Right atrium auricular region (tissue), 2 donors: Measurements from ENCODE around the gene DLG2. TPM values are rescaled to one million over a fixed set of nuclear protein-coding genes. Genes with fewer than 3 reads are reported as not detected.

ENCODE experiments used
- DNase-seq: peaks from one replicate; pipeline ENCODE4 v3.0.0-alpha.2; 2019; ENCODE audit warnings: low spot score
- H3K27ac ChIP-seq, 2 donors: fragments of 200-600 bp; sonication (generic); 1 replicate in 1 of 2; 2 replicates in 1 of 2; pipeline ENCODE4 v1.5.1; 2016 to 2019
- H3K27me3 ChIP-seq, 2 donors: fragments of 200-600 bp; sonication (generic); one replicate each; pipeline versions ENCODE4 v1.5.1 to v1.6.0; 2017 to 2019
- H3K36me3 ChIP-seq: fragments of 200-600 bp; sonication (generic); one replicate; pipeline ENCODE4 v1.5.1; 2016
- H3K4me1 ChIP-seq, 2 donors: fragments of 200-600 bp; sonication (generic); one replicate each; pipeline versions ENCODE4 v1.5.1 to v1.6.0; 2017 to 2019
- H3K4me3 ChIP-seq, 2 donors: fragments of 200-600 bp; sonication (generic); 1 replicate in 1 of 2; 2 replicates in 1 of 2; pipeline ENCODE4 v1.5.1; 2017 to 2019; ENCODE audit warnings: mild to moderate bottlenecking in 1 of 2, moderate library complexity in 1 of 2
- H3K9me3 ChIP-seq, 2 donors: fragments of 200-600 bp; sonication (generic); one replicate each; pipeline ENCODE4 v1.5.1; 2019
- total RNA-seq, 2 donors: library from RNA; depleted of rRNA; stranded (reverse); fragments of >200 nt; gene quantifications; one replicate each; pipeline ENCODE4 v1.1.0, GENCODE V29; 2016
- TF ChIP-seq, protein P1 (sequence below), 2 donors: fragments of 200-600 bp; sonication (generic); IDR thresholded peaks; one replicate each; pipeline ENCODE4 v1.5.1; 2019; ENCODE audit warnings: antibody characterized with exemption in 2 of 2

The DLG2 gene
- total RNA-seq, 2 donors from 2014 or later, result 6.6 to 6.7 TPM

DNA sequence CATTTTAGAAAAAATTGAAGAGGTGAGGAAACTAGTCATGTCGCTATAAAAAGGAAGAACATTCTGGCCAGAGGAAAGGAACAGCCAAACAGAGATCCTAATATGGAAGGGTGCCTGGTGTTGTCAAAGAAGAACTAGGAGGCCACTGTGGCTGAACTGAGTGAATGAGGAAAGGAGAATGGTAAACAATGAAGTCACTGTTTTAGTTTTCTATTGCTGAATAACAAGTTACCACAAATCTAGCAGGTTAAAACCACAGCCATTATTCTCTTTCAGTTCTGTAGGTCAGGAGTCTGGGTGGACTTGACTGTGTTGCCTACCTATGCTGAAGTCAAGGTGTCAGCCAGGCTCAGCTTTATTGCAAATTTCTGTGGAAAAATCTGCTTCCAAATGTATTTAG is 1791.7 kb downstream of the DLG2 start:
- Histone ChIP-seq H3K36me3 (no peaks in the 10 kb centered on the region), H3K4me1 (no peaks in the 10 kb centered on the region), H3K9me3 (no peaks in the 10 kb centered on the region), H3K27ac (no peak overlapping the region), H3K4me3 (no peak overlapping the region), H3K27me3 (no peaks in the 10 kb centered on the region)
- DNase-seq, result no peak
- TF ChIP-seq, protein P1, sequence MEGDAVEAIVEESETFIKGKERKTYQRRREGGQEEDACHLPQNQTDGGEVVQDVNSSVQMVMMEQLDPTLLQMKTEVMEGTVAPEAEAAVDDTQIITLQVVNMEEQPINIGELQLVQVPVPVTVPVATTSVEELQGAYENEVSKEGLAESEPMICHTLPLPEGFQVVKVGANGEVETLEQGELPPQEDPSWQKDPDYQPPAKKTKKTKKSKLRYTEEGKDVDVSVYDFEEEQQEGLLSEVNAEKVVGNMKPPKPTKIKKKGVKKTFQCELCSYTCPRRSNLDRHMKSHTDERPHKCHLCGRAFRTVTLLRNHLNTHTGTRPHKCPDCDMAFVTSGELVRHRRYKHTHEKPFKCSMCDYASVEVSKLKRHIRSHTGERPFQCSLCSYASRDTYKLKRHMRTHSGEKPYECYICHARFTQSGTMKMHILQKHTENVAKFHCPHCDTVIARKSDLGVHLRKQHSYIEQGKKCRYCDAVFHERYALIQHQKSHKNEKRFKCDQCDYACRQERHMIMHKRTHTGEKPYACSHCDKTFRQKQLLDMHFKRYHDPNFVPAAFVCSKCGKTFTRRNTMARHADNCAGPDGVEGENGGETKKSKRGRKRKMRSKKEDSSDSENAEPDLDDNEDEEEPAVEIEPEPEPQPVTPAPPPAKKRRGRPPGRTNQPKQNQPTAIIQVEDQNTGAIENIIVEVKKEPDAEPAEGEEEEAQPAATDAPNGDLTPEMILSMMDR (IDR thresholded peaks at IDR 0.05), result no peak

DNA sequence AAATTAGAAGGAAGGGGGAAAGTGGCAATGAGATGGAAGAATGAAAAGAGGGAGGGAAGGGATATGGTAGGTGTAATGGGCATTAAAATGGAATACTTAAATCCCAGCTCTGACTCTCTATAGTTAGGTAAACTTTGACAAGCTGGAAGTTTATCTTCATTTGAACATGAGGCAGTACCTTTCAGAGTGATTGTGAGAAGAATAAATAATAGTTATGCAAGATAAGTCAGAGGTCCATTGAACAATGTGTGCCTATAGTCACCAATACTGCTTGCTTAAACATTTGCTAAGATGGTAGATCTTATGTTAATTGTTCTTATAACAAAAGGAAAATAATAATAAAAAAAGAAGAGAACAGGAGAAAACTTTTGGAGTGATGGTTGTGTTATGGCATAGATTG is 1795.2 kb downstream of the DLG2 start:
- Histone ChIP-seq H3K36me3 (no peaks in the 10 kb centered on the region), H3K9me3 (no peaks in the 10 kb centered on the region), H3K27me3 (no peaks in the 10 kb centered on the region), H3K27ac (no peak overlapping the region), H3K4me3 (no peak overlapping the region), H3K4me1 (no peaks in the 10 kb centered on the region)
- DNase-seq, result no peak
- TF ChIP-seq, protein P1 (IDR thresholded peaks at IDR 0.05), result no peak

DNA sequence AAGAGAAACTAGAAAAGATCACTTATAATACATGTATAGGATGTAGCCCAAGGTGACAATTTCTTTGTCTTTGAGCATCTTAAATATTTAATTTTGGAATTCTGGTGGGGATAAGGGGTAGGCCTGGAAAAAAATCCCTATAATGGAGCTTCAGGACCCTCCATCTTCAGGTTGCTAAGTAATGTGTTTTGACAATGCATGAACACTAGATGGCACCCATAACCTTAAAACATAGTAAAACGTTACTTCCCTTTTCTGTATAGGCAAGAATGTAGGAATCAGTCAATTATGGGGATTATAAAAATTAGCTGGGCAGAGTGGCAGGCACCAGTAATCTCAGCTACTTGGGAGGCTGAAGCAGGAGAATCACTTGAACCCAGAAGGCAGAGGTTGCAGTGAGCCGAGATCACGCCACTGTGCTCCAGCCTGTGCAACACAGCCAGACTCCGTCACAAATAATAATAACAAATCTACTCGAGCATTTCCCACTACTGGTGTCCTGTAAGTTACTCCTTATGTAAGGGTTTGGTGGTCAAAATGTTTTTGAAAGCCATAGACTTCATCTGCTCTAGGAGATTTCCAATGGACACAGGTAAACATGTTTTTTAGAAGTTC is 1799.1 kb downstream of the DLG2 start:
- H3K4me3 ChIP-seq, result peak overlapping the region in 1 of 2 donors; percentile 16
- H3K27me3 ChIP-seq, result no peaks in the 10 kb centered on the region
- H3K4me1 ChIP-seq, result no peaks in the 10 kb centered on the region
- TF ChIP-seq, protein P1 (IDR thresholded peaks at IDR 0.05), result peak; percentile 48 to 66
- DNase-seq, result no peak
- H3K9me3 ChIP-seq, result no peaks in the 10 kb centered on the region
- no peaks in the 10 kb centered on the region for H3K36me3 ChIP-seq
- no peak overlapping the region for H3K27ac ChIP-seq

DNA sequence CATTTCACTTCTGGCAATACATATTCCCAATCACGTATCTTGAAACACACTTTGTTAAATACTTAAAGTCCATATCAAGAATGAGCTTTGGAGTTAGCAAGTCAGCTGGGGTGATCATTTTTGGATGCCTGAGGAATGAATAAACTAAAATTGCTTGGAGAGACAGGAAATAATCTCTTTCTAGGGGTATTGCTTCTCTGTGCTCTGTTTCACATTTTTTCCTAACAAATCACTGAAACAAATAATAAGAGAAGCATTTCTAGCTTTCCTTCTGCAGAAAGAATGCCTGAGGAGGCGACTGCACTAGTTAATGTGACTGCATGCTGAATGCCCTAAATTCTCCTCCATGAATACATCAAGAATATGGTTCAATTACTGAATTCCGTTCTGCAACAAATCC is 1799.6 kb downstream of the DLG2 start:
- TF ChIP-seq, protein P1 (IDR thresholded peaks at IDR 0.05), result no peak
- no peaks in the 10 kb centered on the region for H3K4me1 ChIP-seq
- no peak for DNase-seq

DNA sequence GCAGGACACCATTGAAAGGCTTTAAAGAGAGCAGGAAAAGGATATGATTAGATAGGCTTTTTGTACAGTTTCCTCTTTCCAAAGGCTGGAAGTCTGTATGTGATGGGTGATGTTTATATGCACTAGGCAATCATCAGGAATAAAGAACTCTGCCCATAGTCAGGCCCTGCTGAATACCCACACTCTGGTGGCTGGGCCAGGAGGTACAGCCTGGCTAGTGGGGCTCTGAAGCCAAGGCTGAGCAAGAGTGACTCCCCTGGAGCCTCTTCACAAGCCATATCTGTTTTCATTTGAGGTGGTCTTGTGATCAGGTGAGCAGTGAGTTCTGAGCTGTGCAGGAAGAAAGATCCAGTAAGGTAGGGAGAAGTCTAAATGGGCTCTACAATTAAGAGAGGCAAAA is 1801.1 kb downstream of the DLG2 start:
- TF ChIP-seq, protein P1 (IDR thresholded peaks at IDR 0.05), result no peak
- no peak overlapping the region for H3K4me3 ChIP-seq
- H3K27ac ChIP-seq, result no peak overlapping the region
- no peak for DNase-seq
- H3K9me3 ChIP-seq, result no peaks in the 10 kb centered on the region
- no peaks in the 10 kb centered on the region for H3K27me3 ChIP-seq
- no peaks in the 10 kb centered on the region for H3K4me1 ChIP-seq
- H3K36me3 ChIP-seq, result no peaks in the 10 kb centered on the region

More for the DNA sequence above, 1799.6 kb downstream of the DLG2 start:
- Histone ChIP-seq H3K9me3 (no peaks in the 10 kb centered on the region), H3K27ac (no peak overlapping the region), H3K27me3 (no peaks in the 10 kb centered on the region), H3K36me3 (no peaks in the 10 kb centered on the region), H3K4me3 (no peak overlapping the region)

DNA sequence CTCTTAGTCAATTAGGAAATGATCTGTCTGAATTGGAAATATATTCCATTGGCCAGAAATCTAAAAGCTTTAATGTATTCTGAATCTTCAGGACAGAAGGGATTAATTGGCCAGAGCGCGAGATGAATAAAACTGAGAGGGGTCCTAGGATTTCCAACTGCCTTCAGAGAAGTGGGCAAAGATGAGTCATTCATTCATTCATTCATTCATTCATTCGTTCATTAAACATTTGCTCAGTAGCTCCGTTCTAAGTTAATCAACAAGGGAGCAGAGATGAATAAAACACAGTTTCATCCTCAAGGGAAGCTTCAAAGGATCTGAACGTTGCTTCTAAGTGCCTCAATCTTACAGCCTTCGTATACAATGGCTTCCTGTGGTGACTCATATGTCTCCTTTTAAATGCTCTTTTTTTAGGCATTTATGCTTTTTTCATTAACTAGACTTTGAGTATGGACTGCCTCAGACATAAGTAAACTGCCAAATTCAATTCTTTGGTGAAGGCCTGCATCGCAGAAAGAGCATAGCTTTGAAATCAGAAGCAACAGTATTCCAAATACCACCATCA is 1803.6 kb downstream of the DLG2 start:
- no peak for DNase-seq
- Histone ChIP-seq H3K4me1 (no peaks in the 10 kb centered on the region), H3K36me3 (no peaks in the 10 kb centered on the region), H3K27me3 (no peaks in the 10 kb centered on the region), H3K27ac (no peak overlapping the region), H3K4me3 (no peak overlapping the region), H3K9me3 (no peaks in the 10 kb centered on the region)
- TF ChIP-seq, protein P1 (IDR thresholded peaks at IDR 0.05), result no peak
